Adipose tissue (tissue), 3 donors: ENCODE results near the gene SETD6. TPM values are rescaled to one million over a fixed set of nuclear protein-coding genes. Genes with fewer than 3 reads are reported as not detected.
"Not testable (repeated sequence)": the region's sequence is repeated elsewhere in the genome, so short reads cannot be mapped to it uniquely, and the experiment has no call there.

Source experiments
- H3K27ac ChIP-seq: one replicate; pipeline ENCODE4 v1.5.1; 2013; ENCODE audit warnings: low read depth, low read length
- WGBS, 3 donors: extraction: QIAGEN DNeasy Blood & Tissue Kit; methylation state at CpG; one replicate each; pipeline ENCODE4 v1.1.7; 2013; 5-methylcytosine and 5-hydroxymethylcytosine counted together
- polyA plus RNA-seq, 3 donors: library from polyadenylated mRNA; stranded (reverse); fragments of 200-250 nt; gene quantifications; one replicate each; pipeline ENCODE4 v1.2.3, GENCODE V29; 2013
- donor health status: healthy with polysubstance abuse.
- donor health status: Bipolar disorder and iron deficiency.
- donor health status: healthy.

SETD6 gene
- polyA plus RNA-seq, 3 donors: 6.2 to 20.7 (median 16.4) TPM

DNA sequence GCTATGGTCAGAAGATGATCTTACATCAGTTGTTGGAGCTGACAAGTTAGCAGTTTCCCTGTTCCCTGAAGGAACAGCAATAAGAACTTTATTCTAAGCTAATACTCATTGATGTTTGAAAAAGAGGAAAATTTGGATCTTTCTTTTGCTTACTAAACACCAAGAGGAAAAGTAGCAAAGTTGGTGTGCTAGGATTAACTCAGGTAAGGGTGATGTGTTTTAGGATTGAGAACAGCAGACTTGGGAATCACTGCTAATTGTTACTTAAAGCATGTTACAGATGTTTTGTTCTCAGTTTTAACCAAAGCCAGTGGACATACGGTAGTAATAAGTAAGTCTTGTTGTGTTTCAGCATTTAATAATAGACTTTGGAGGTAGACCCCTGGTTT lies 3.7 kb downstream of the SETD6 start:
- H3K27ac ChIP-seq: no peak overlapping the region
- WGBS, 3 donors: 77 to 84% (median 84%) methylated on average over 1 of the region's 1 CpG

DNA sequence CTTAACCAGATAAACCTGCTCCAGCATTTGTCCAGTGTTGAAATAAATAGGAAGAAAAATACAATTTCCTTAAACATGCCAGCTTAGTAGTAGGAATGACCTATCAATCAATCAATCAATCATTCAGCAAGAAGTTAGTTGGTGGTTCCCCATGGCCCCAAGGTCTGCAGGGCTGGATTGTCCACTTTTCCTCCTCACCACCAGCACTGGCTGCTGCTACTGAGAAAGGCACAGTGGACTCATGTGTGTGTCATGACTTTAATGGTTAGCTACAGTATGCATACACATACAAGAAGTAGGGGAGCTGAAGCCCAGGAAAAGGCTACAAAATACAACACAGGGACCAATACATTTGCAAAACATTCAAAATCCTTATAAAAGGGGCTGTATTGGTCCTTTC lies 4.4 kb downstream of the SETD6 start:
- no peak overlapping the region for H3K27ac ChIP-seq

DNA sequence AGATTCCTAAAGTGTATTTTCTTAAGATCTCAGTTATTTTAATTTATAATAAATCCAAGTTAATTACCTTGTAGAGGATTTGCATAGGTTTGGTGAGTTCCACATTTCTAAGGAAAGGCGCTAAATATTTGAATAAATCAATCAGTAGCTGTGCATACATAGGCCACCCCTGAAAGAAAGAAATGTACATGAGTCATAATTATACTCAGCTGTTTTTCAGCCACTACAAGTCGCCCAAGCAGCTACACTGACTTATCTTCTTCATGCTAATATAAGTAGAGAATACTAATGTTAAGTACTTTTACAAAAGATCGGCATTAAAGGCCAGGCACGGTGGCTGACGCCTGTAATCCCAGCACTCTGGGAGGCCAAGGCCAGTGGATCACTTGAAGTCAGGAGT lies 14.9 kb downstream of the SETD6 start:
- 93 to 95% (median 94%) methylated on average over 5 of the region's 5 CpGs for WGBS, 3 donors
- no peak overlapping the region for H3K27ac ChIP-seq

DNA sequence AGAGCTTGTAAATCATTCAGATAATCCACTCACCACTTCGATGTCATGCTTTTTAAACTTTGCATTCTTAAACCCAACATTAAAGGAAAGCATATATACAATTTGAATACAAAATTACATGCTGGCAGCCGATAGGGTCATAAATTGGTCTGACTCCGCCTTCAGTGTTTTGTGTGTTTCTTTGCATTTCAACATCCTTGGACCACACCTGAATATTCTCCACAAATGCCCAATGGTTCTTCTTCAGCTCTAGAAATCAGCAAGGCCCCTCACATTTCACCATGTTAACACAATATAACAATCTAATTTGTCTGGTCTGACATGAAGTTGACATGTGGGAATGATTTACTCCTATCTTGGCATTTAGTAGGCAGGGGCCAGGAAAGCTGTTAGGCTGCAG lies 17.1 kb downstream of the SETD6 start:
- no peak overlapping the region for H3K27ac ChIP-seq
- WGBS, 3 donors: 92 to 96% (median 93%) methylated on average over 3 of the region's 3 CpGs

DNA sequence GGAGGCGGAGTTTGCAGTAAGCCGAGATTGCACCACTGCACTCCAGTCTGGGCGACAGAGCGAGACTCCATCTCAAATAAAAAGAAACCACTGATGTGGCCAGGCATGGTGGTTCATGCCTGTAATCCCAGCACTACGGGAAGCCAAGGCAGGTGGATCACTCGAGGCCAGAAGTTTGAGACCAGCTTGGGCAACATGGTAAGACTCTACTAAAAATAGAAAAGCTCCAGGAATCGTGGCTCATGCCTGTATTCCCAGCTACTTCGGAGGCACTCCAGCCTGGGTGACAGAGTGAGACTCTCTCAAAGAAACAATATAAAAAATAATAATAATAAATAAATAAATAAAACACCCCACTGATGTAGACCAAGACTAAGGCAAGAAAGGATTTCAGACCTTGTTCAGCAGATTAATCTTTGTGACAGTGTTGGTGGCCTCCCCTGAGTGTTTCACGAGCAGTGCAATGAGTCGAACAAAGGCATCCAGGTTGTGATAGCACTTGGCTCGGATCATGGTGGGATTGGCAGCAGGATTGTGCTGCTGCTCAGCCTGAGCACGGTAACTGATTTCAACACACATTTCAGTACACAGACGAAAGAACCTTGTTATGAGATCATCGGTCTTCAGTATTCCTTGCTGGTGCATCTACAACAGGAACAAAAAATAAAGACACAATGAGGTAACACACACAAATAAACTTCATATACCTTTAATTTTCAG lies 18.6 kb downstream of the SETD6 start:
- H3K27ac ChIP-seq: no peak overlapping the region
- 89 to 93% (median 92%) methylated on average over 14 of the region's 14 CpGs for WGBS, 3 donors

DNA sequence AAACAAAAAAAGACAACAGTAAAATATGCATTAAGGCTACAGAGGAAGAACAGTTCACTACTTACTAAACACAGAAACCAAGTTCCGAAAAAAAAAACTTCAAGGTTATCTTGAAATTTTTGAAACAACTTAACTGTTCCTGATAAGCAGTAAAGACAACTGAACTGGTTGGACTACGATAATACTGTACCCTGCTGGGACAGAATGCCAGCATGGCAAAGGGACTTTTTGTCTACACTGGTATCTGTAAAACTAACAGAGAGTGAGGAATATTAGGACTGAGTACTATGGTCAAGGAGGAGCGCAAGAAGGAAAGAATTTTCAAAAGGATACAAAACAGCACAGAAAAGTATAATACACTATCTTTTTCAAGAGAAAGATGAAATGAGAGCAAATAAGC lies 19.8 kb downstream of the SETD6 start:
- 37 to 94% (median 92%) methylated on average over 3 of the region's 3 CpGs for WGBS, 3 donors

DNA sequence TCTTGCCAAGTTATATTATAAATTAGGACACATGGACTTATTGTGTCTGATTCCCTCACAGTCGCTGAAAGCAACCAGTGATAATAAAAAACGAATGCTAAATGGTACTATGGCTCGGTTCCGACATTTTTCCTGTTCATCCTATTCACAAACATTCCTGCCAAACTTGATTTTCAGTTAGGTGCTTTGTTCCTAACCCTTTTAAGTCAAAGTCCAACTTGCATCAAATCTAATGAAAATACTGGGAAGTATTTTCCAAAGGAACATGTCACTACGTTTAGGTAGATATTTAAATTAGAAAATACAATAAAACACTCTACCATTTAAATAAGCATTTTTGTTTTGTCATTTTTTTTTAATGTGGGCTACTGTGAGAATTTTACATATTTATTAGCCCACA lies 21.0 kb downstream of the SETD6 start:
- H3K27ac ChIP-seq: no peak overlapping the region
- WGBS, 3 donors: 60 to 90% (median 89%) methylated on average over 5 of the region's 5 CpGs

More for the DNA sequence above, 19.8 kb downstream of the SETD6 start:
- no peak overlapping the region for H3K27ac ChIP-seq

DNA sequence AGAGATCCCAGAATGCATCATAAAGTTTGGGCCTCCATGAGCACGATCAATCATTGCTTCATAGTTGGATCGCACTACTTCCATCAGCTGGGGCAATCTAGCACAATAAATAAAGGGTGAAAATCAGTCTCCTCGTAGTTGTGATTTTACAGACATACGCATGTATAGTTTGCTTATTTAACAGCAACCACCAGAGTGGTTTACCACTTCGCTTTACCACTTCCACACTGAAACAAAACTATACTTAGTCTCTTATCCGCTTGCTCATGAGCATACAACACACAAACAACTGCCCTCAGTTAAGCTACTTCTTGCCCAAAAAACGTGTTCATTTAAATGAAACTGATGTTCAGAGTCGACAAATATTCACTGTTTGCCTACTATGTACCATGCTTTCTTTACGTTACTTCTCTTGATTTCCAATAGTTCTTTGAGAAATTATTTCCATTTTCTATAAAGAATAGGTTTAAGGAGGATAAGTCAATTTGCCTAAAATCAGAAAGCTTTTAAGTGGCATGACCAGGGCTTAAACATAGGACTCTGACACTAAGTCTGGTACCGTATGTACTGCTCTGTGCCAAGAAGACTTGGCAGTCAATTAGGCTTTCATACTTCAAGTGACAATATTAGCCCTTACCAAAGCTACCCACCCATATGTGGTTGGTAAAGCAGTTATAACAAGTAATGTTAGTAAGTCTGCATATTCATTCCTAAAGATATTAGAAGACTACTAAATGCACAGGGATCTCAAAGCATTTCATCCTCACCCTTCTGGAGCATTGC lies 22.0 kb downstream of the SETD6 start:
- 83 to 89% (median 83%) methylated on average over 10 of the region's 10 CpGs for WGBS, 3 donors
- H3K27ac ChIP-seq: no peak overlapping the region

DNA sequence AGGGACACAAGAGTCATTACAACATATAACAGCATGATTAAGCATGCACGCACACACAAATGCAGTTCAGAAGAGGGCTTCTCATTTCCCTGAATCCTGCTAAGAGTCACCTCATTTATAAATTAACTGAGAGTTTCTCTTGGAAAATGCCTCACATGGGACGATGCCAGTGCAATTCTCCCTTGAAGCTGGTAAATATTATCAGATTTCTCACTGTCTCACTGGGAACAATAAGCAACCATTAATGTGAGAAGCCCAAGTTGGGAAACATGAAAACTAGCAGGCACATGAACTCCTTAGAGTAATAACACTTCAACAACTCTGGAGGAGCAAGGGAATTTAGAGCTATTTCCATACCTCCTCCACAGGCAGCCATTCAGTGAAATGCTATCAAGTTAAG lies 26.4 kb downstream of the SETD6 start:
- H3K27ac ChIP-seq: no peak overlapping the region
- 85 to 86% (median 85%) methylated on average over 2 of the region's 2 CpGs for WGBS, 3 donors

DNA sequence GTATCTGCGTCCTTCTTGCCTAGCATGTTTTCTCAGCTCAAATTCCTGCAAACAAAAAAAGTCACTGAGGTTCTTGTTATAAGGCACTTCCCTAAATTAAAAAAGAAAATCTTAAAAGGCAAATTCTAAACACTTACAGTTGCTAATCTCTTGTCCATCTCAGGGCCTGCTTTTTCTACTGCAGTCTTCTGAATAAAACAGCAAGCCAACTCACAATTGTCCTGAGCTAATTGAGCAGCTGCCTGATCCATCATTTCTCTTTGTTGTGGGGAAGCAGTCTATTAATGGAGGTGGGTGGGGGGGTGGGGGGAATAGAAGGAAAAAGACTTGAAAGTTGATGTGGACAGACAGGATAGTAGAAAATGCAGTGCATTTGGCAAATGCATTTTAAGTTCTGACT lies 27.0 kb downstream of the SETD6 start:
- WGBS, 3 donors: 58 to 95% (median 94%) methylated on average over 1 of the region's 1 CpG
- H3K27ac ChIP-seq: no peak overlapping the region

DNA sequence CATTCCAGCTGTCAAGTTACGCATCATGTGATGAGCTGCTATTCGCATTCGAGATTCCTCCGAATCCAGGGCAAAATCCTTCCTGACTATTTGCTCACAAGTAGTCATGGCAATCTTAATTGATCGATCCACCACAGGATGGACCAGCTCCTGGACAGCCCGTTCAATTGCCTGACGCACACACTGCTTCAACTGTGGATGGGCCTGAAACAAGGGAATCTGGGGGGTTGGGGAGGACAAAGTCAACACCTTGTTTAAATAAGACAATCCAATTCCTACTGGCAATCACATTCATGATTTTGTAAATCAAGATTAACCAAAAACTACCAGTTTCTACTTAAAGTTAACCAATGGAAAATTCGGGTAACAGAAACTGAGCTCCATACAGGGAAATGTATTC lies 28.4 kb downstream of the SETD6 start:
- H3K27ac ChIP-seq: no peak overlapping the region
- 79 to 95% (median 95%) methylated on average over 8 of the region's 8 CpGs for WGBS, 3 donors

DNA sequence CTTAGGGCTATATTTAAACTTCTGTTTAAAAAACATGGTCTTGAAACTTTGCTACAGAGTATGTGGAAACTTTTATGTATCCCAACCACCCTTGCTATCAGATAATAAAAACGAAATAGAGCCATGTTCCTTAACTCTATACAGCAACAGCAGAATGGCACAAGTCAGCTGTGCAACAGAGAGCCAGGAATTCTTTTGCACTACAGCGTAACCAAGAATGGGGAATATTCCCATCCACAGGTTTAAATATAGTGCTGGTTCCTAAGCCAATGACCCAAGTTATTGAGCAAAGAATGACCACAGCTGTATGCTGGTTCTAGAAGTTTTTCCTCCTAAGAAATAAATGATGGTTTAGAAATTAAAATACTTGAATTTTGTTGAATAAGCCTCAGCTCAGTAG lies 33.1 kb downstream of the SETD6 start:
- H3K27ac ChIP-seq: no peak overlapping the region
- 65 to 84% (median 81%) methylated on average over 2 of the region's 2 CpGs for WGBS, 3 donors

DNA sequence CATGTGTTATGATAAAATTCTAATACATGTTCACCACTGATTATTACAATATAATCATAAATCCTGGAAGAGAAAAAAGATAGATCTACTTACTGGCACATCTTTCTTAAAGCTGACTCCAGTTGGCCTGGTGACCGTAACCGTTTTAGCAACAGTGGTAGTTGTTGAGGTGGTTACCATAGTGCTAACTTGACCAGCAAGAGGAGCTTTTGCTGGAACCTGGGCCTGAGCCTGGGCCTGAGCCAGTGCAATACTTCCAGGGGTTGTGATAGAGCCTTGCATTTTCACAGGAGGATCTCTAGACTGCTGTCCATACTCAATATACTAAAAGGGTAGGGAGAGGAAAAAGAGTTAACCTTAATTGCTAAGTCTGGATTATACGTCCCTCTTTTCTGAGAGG lies 36.2 kb downstream of the SETD6 start:
- H3K27ac ChIP-seq: no peak overlapping the region
- 73 to 78% (median 77%) methylated on average over 3 of the region's 3 CpGs for WGBS, 3 donors

DNA sequence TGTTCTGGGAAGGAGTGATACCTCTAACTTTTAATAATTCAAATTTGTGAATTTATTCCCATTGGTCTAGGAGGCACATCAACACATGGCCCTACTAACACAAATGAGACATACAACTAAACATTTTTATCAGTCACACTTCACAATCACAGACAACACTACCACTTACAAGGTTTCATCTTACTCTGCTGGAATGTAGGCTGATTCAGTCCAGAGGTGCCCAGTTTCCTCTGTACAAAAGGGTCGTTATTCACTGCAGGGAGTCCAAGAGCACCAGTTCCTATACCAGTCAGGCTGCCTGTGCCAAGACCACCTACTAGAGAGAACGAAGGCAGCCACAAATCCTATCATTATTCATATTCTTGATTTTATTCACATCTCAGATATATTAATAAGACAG lies 41.4 kb downstream of the SETD6 start:
- 76 to 87% (median 81%) methylated on average over 2 of the region's 2 CpGs for WGBS, 3 donors

DNA sequence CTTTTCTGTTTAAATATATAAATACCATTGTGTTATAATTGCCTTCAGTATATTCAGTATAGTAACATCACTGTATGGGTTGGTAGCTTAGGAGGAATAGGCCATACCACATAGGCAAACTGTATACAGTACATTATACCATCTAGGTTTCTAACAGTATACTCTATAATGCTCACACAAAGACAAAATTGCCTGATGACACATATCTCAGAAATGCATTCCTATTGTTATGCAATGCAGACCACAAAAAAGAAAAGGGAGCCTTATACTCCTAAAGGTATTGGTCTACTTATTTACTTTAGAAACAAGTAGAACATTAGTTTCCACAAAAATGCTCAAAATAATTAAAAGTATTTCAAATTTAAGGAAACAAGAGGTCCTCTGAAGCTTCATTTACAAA lies 47.9 kb downstream of the SETD6 start:
- no peak overlapping the region for H3K27ac ChIP-seq

More for the DNA sequence above, 41.4 kb downstream of the SETD6 start:
- H3K27ac ChIP-seq: no peak overlapping the region

DNA sequence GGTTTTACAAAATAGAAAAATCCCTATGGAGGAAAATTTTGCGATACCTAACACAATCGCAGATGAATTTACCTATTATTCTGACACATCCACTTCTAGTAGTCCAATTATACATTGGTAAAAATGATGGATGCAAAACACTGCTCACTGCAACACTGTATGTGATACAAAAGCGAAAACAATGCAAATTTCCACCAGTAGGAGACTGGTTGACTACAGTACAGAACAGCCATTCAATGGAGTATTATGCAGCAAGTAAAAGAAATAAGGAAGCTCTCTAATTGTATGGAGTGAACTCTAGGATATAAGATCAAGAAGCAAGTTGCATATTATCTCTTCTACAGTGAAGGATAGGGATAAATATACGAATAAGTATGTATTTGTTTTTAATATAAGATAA lies 48.5 kb downstream of the SETD6 start:
- WGBS, 3 donors: 96 to 98% (median 96%) methylated on average over 4 of the region's 4 CpGs
- H3K27ac ChIP-seq: no peak overlapping the region

DNA sequence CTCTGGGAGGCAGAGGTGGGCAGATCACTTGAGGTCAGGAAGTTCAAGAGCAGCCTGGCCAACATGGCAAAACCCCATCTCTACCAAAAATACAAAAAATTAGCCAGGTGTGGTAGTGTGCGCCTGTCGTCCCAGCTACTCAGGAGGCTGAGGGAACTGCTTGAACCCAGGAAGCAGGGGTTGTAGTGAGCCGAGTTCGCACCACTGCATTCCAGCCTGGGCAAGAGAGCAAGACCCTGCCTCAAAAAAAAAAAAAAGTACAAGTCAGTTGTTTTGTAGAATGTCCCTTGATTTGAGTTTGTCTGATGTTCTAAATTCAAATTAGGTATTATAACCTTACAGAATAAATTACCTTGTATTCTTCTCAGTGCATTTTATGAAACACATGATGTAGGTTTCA lies 50.4 kb downstream of the SETD6 start:
- 95 to 99% (median 97%) methylated on average over 4 of the region's 4 CpGs for WGBS, 3 donors
- not testable (repeated sequence) for H3K27ac ChIP-seq
